IPS-18c (cell line): ENCODE measurements around the gene MAPK8IP1.
A peak's percentile ranks its signal among the peaks of the same experiment; 100 is the strongest.
"Not testable (repeated sequence)": the region's sequence is repeated elsewhere in the genome, so short reads cannot be mapped to it uniquely, and the experiment has no call there.

ENCODE experiments used
- H3K4me3 ChIP-seq: 2 replicates; pipeline ENCODE4 v1.7.0; 2013; ENCODE audit warnings: low read depth, mild to moderate bottlenecking, low read length, moderate library complexity; ENCODE audit not compliant: insufficient read depth
- H3K9me3 ChIP-seq: one replicate; pipeline ENCODE4 v1.6.1; 2013; ENCODE audit warnings: mild to moderate bottlenecking, low read length, moderate library complexity; ENCODE audit not compliant: control insufficient read depth, insufficient read depth

Gene MAPK8IP1

DNA sequence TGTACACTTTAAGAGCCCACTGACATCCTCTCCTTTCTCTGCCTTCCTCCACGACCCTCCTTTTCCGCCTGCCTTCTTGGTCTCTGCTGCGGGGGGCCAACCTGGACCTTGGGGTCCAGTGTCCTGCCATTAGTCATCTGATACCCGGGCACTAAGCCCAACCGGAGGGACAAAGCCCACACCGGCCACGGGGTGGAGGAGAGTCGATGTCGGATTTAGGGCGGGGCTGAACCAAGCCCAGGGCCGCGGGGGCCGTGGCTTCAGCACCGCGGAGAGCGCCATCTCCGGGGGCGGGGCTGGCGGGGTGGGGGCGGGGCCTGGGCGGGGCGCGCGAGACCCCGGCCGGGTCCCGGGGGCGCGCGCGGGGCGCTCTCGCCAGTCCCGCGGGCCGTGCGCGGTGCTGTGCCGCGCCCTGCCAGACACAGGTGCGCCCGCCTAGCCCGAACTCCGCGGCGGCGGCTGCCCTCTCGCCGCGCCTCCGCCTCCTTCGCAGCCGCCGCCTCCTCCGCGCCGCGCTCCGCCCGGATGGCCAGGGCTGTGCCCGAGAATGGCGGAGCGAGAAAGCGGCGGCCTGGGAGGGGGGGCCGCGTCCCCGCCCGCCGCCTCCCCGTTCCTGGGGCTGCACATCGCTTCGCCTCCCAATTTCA is at the start of gene MAPK8IP1:
Gene MAPK8IP1 (plus strand): TSS at position 378 of the 647 bp plus-strand sequence. CDS start 170 bp downstream, at position 548.
- no peaks in the 10 kb centered on the region for H3K9me3 ChIP-seq
- peak within 1 kb of the TSS; percentile 84 for H3K4me3 ChIP-seq

DNA sequence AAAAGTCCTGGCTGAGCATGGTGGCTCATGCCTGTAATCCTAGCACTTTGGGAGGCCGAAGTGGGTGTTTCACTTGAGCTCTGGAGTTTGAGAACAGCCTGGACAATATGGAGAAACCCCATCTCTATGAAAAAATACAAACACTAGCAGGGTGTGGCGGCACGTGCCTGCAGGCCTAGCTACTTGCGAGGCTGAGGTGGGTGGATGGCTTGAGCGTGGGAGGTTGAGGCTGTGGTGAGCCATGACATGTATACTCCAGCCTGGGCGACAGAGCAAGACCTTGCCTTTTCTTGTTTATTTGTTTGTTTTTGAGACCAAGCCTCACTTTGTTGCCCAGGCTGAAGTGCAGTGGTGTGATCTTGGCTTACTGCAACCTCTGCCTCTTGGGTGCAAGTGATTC is 46.2 kb upstream of the MAPK8IP1 start:
- H3K4me3 ChIP-seq = no peak overlapping the region

DNA sequence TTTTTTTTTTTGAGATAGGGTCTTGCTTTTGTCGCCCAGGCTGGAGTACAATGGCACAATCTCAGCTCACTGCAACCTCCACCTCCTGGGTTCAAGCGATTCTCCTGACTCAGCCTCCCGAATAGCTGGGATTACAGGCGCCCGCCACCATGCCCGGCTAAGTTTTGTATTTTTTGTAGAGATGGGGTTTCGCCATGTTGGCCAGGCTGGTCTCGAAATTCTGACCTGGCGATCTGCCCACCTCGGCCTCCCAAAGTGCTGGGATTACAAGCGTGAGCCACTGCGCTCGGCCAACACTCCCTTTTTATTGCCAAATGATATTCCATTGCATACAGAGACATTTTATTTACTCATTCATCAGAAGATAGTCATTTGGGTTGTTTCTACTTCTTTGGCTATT is 45.2 kb upstream of the MAPK8IP1 start:
- not testable (repeated sequence) for H3K4me3 ChIP-seq, H3K9me3 ChIP-seq

More for the DNA sequence above, 46.2 kb upstream of the MAPK8IP1 start:
- no peaks in the 10 kb centered on the region for H3K9me3 ChIP-seq

DNA sequence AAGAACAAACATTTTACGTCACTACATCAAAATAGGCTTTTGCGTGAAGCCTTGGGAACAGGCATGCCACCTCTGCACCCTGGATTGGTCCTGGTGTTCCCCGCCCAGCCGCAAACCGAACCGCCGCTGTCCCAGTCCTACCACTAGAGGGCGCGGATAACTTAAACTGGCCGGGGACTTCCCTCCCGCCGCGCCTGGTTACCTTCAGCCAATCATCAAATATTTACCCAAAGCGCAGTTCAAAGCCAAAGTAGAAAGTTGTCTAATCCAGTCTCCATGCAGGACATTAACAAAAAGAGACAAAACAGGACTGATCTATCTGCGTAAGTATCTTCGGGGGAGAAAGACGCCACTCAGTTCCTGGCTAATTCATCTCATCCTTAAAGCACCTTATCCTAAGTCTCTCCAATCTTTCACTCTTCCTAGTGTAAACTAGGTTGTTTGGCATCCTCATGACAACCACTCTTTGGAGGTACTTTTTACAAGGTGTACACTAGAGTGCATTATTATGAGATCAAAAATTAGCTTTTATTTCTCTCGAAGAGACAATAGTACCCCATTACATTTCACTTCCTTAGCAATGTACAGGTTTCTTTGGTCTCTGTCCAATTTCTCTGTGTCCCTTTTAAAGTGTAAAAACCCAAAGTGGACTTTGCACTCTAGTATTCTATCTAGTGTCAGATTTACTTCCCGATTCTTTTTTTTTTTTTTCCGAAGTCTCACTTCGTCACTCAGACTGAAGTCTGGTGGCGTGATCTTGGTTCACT is 42.1 kb upstream of the MAPK8IP1 start:
- Histone ChIP-seq H3K9me3 (no peaks in the 10 kb centered on the region), H3K4me3 (no peak overlapping the region)

DNA sequence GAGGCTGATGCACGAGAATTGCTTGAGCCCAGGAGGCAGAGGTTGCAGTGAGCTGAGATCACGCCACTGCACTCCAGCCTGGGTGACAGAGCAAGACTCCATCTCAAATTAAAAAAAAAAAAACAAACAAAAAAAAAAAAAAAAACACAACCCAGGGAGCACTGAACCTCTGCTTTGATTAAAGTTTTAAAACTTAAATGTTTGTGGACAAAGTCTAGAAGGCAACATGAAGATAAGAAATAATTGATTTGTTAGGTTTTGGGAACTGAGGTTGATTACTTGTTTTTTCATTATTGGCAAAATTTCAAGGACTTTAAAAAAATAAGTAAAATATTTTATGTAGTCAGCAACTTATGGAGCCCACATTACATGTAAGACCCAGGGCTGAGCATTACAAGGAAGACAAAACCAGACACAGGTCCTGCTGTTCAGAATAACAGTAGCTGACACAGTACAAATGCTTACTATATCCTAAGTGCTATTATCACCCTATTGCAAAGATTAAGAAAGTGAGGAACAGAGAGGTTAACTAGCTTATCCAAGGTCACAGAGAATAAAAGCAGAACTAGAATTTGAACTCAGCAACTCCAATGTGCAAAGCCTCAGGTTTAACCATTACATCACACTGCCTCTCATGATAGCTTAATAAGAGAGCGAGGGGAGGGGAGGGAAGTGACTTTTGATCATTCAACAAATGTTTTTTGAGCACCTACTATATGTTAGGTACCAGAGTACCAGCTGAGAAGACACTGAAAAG is 40.5 kb upstream of the MAPK8IP1 start:
- no peaks in the 10 kb centered on the region for H3K9me3 ChIP-seq

DNA sequence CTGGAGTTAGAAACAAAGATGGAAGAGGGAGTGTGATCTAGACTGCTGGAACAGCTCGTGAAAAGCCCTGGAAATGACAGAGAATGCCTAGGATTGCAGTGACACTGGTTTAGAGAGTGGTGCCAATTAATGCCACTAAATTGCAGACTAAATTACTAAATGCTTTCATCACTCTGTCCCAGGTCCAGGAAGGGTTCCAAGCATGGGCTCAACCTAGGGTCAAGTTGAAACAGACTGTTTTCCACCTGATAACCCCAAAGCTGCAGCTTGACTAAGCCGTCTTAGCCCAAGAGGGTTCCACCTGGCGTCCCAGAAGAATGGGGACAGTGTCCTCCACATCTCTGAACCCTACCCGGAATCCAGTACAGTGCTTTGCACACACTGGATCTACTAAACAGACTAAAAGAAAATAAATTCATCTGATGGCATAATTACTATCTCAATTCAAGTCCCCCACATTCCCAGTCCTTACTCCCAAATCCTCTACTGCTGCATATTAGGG is 39.2 kb upstream of the MAPK8IP1 start:
- no peak overlapping the region for H3K4me3 ChIP-seq
- H3K9me3 ChIP-seq = no peaks in the 10 kb centered on the region

More for the DNA sequence above, 40.5 kb upstream of the MAPK8IP1 start:
- no peak overlapping the region for H3K4me3 ChIP-seq

DNA sequence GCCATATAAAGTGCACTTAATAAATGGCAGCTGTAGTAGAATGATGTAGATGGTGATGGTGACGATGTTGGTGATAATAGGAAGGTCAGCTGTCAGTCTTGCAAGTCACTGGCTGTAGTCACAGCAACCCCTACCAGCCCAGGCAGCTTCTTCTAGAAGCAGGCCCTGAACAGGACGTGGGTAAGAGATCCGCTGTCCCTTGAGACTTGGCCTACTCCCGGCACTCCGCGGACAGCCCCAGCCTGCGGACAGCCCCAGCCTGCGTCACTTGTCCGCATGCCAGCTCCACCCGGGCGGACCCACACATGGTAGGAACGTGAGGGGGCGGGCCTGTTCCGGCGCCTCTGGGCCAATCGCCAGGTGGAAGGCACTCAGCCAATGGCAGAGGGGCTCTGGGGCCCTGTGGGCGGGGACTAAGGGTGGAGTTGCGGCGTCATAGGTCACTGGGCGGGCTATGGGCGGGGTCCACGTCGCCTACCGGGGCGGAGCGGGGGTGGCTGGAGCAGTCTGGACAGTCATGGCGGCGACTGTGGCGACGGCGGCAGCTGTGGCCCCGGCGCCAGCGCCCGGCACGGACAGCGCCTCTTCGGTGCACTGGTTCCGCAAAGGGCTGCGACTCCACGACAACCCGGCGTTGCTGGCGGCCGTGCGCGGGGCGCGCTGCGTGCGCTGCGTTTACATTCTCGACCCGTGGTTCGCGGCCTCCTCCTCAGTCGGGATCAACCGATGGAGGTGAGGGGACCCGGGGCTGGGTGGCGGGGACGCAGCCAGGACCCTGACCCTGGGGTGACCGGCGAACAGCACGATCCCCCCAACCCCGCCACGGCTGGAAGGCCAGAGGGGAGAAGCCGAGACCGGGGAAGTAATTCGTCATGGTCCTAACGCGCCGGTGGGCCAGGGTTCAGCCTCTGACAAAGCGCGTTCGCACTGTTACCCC is 38.2 kb upstream of the MAPK8IP1 start, which contains the start of gene CRY2:
Gene CRY2 (plus strand): TSS at position 502 of the 937 bp plus-strand sequence. CDS start 16 bp downstream, at position 518.
- Histone ChIP-seq H3K9me3 (no peaks in the 10 kb centered on the region), H3K4me3 (peak within 1 kb of the TSS; percentile 92)

DNA sequence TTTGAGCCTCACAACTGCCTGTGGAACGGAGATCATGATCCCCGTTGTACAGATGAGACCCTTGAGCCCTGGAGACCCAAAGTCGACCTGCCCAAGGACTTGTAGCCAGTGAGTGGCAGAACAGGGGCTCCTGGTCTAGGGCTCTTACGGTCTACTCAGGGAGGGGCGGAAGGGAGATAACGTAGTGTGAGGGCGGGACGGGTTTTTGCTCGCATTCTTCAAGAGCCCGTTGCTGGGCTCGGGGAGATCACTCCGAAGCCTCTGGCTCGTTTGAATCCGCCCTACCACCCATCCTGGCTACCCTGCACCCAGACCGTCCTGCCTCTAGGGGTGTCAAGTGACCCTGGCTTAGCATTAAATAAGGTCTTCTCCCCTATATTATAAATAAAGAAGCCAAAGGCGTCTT is 37.5 kb upstream of the MAPK8IP1 start:
- Histone ChIP-seq H3K4me3 (peak overlapping the region; percentile 92), H3K9me3 (no peaks in the 10 kb centered on the region)

DNA sequence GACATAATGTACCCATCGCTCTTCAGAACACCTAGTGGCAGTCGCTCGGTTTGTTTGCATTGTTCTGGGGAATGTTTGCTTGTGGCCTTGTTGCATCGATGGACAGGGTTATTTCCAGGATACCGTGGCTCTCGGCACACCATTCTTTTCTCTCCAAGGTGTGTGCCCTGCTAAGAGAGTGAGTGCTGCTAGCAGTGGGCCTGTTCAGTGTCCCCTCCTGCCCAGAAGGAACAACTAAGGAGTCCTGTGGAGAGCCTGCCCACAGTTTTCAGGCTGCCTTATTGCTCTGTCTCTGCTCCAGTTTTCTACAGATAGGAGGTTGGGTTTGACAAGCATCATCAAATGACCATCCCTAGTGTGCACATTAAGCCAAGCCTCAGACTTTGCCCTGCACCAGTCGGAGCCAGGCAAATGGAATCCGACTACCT is 36.8 kb upstream of the MAPK8IP1 start:
- H3K9me3 ChIP-seq = no peaks in the 10 kb centered on the region
- H3K4me3 ChIP-seq = no peak overlapping the region; the same call in 1 of the 2 replicates

DNA sequence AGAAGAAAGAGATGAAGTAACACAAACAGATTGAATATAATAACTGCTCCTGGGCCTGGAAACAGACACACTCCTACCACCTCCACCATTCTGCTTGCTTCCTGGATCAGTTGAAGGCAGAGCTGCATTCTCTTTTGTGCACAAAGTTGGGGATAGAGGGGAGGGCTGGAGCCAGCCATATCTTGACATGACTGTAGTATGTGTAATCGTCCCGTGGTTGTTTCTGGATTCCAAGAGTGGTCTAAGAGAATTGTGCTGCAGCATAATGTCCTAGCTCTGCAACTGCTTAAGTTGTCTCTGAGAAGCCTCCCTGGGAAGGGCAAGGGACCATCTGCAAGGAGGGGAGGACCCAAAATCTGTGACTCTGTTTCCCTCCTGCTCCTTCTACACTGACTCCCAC is 35.0 kb upstream of the MAPK8IP1 start:
- Histone ChIP-seq H3K9me3 (no peaks in the 10 kb centered on the region), H3K4me3 (no peak overlapping the region)

DNA sequence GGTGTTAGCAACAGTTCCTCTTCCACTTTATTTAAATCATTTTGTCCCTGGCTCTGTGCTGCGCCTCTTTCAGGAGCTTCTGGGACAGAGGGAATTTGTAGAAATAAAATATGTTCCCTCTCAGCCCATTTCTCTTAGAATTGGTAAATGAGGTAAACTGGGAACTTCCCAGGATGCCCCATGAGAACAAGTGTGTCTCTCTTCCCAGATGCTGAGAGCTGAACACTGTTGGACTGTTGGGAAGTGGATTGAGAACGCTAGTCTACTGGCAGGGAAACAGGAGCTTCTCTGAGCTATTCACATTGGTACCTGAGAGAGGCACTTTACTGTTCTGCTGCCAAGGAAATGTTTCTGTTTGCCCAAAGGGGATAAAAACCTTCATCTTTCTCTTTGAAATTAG is 34.2 kb upstream of the MAPK8IP1 start:
- no peaks in the 10 kb centered on the region for H3K9me3 ChIP-seq
- H3K4me3 ChIP-seq = no peak overlapping the region

DNA sequence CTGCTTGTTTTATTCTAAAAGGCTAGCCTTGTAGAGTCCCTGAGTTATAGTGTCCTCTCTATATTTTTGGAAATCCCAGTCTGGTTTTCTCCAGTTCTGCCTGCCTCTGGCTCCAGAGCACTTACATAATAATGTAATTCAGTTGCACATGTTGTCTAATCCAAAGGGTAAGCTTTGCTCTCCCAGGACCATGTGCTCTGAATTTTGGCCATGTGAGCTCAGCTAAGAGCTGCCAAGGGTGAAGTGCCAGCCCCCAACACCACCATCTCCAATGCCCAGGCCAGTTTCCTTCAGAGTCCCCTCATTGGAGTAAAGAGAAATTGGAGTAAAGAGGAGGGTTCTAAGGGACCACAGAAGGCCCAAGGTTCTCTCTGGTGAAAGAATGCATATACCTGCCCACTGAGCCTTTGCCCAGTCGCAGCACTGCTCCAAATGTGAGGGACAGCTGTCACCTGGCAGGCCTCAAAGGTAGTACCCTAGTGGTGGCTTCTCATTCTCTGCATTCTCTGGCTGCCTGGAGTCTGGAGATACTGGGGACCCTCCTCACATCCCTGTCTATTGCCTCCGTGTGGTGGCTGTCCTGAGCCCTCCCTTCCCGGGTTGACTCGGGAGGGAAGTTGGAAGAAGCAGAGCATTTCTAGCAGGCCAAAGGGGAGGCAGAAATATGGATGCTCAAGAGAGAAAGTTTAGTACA is 33.3 kb upstream of the MAPK8IP1 start:
- no peaks in the 10 kb centered on the region for H3K9me3 ChIP-seq
- H3K4me3 ChIP-seq = no peak overlapping the region

DNA sequence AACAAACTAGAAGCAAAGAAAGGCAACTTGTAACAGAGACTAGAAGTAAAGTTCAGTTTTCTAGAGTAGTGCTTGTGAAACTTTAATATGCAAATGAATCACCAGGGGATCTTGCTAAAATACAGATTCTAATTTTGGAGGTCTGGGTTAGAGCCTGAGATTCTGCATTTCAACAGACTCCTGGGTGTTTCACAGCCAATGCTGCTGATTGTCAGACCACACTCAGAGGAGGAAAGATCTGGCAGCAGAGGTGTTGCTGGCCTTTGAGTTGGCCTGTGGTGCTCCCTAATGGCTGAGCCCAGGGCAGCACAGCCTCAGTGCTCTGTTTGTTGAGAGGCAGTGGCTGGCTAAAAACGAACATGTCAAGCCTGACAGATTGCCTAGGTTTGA is 32.7 kb upstream of the MAPK8IP1 start:
- Histone ChIP-seq H3K4me3 (no peak overlapping the region), H3K9me3 (no peaks in the 10 kb centered on the region)

DNA sequence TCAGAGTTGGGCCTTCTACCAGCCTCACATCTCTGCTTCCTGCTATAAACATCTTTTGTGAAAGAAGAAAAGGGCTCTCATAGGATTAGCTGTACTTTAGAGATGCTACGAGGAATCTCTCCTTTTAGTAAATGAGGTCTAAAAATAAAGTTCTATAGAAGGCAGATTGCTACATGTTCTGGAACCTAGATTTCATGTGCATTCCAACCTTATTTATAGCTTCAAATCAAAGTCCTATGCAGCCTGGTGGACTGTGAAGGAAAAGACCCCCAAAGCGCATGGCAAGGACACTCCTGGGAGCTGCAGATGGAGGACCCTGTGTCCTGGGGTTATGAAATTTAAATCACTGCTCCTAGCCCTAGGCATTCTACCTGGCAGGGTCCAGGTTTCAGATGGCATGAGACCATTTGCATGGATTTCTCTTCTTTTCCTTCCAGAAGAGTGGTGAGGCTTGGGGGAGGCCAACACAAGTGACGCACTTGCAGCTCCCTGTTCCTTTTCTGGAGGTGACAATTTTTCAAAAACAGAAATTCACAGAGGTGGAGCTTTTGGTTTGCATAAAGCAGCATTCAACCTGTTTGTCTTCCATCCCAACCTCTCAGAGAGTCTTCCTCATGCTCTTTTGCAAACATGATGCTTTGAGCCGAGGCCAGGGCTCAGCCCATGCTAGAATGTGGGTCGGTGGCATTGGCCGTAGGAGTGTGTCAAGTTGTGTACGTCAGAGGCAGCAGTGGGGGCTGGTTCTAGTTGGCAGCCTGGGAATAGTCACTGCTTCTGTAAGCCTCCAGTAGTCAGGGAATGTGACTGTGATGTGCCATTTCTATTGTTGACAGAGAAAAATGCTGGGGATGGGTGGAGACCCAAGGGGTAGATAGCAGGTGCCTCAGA is 31.9 kb upstream of the MAPK8IP1 start:
- H3K4me3 ChIP-seq = no peak overlapping the region
- H3K9me3 ChIP-seq = no peaks in the 10 kb centered on the region

DNA sequence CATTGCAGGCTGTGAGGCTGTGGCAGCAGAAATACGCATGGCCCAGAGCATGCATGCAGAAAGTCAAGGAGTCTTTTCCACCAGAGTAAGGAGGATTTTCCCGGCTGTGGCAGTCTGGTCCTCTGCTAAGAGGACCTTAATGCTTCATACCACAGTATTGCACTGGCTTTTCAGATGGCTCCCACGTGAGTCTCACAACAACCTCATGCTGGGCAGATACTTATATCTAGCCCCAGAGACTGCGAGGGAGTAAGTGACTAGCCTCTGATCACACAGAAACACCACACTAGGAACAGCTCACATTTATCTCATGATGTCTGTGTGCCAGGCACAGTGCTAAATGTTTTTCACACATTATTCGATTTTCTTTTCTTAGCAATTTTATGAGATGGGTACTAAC is 30.1 kb upstream of the MAPK8IP1 start:
- Histone ChIP-seq H3K9me3 (no peaks in the 10 kb centered on the region), H3K4me3 (peak overlapping the region; percentile 2; the same call in 1 of the 2 replicates)
